NCI-H2107 (cell line): Measurements from ENCODE around the gene MED27.

Experiments
- DNase-seq: peaks from one replicate; lab custom pipeline; 2025; lab: John Stamatoyannopoulos, UW

MED27 gene

DNA sequence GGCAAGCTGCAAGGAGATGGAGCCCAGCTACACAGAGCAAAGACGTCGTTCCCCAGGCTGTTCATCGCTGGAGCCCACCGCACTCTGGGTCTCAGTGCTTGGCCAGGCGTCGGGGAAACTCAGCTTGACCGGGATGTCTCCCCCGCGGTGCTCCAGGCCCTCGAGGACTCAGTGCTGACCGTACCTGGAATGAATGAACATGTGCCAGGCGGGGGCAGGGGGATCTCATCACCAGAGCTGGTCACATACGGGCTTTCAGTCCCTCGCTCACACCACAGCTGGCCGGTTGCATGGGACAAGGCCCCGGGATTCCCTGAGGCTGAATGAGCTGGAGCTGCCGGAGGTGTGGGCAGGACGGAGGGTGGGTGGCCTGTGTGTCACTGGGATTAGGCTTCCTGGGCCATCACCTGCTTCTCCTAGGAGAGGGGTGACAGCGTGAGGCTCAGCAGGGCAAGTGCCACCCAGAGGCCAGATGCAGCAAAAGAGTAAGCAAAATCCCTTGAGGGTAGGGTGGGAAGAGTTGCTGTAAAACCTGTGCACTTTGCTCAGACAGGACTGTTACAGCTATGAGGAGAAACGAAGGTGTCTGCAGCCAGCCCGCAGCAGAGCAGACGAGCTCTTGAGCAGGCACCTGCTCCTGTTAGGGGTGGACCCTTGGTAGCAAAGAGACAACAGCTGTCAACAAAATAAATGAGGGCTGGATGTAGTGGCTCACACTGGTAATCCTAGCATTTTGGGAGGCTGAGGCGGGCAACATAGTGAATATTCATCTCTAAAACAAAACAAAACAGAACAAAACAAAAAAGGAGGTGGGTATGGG is 269.1 kb downstream of the MED27 start:
- DNase-seq, result no peak
